Heart left ventricle (tissue), 16 donors: ENCODE data around the gene DOCK2. TPM values are rescaled to one million over a fixed set of nuclear protein-coding genes. Genes with fewer than 3 reads are reported as not detected.

Experiments used
- ATAC-seq, 4 donors: fragments of 200-7000 bp; cut with Tn5 transposase; one replicate each; pipeline ENCODE4 v1.9.1; 2020 to 2022; ENCODE audit warnings: moderate library complexity in 4 of 4, mild to moderate bottlenecking in 3 of 4, moderate number of reproducible peaks in 1 of 4
- DNase-seq, 5 donors: peaks; one replicate each; pipeline ENCODE4 v3.0.0-alpha.2; 2020
- H3K27ac ChIP-seq, 12 donors: fragments of 200-600 bp; sonication (generic) in 4 of 12; one replicate each; pipeline versions ENCODE4 v1.5.0 to v1.8.0; 2016 to 2022; ENCODE audit warnings: mild to moderate bottlenecking in 2 of 12
- H3K27me3 ChIP-seq, 9 donors: fragments of 200-600 bp; sonication (generic) in 2 of 9; one replicate each; pipeline versions ENCODE4 v1.5.1 to v1.8.0; 2016 to 2022; ENCODE audit warnings: mild to moderate bottlenecking in 3 of 9
- H3K36me3 ChIP-seq, 9 donors: fragments of 200-600 bp; sonication (generic) in 2 of 9; one replicate each; pipeline versions ENCODE4 v1.5.0 to v1.8.0; 2018 to 2022; ENCODE audit warnings: mild to moderate bottlenecking in 2 of 9
- H3K4me1 ChIP-seq, 12 donors: fragments of 200-600 bp; sonication (generic) in 4 of 12; one replicate each; pipeline versions ENCODE4 v1.5.0 to v1.8.0; 2016 to 2022; ENCODE audit warnings: mild to moderate bottlenecking in 3 of 12
- H3K4me3 ChIP-seq, 12 donors: fragments of 200-600 bp; sonication (generic) in 4 of 12; one replicate each; pipeline versions ENCODE4 v1.5.0 to v1.8.0; 2017 to 2022; ENCODE audit warnings: mild to moderate bottlenecking in 9 of 12, moderate library complexity in 4 of 12
- H3K9me3 ChIP-seq, 12 donors: fragments of 200-600 bp; sonication (generic) in 4 of 12; one replicate each; pipeline versions ENCODE4 v1.5.0 to v1.8.0; 2016 to 2022; ENCODE audit warnings: mild to moderate bottlenecking in 1 of 12
- POLR2A ChIP-seq, 2 donors: fragments of 450-650 bp; IDR thresholded peaks; one replicate each; pipeline ENCODE4 v1.6.1; 2017; ENCODE audit warnings: antibody characterized with exemption in 2 of 2, mild to moderate bottlenecking in 2 of 2, moderate library complexity in 2 of 2
- WGBS, 4 donors: extraction: QIAGEN DNeasy Blood & Tissue Kit in 2 of 4; methylation state at CpG; one replicate each; pipeline versions ENCODE4 v1.1.5 to v1.1.7; 2013 to 2018; 5-methylcytosine and 5-hydroxymethylcytosine counted together
- intact Hi-C, 10 donors: fragments of 100-400 bp; cut with DNase I; formaldehyde crosslinking; loops; one replicate each; pipeline versions ENCODE4 v1.11.1 to v1.14.2; 2022
- polyA plus RNA-seq, 2 donors: library from polyadenylated mRNA; stranded (reverse); fragments of 200-250 nt; gene quantifications; one replicate each; pipeline ENCODE4 v1.2.3, GENCODE V29; 2013
- total RNA-seq, 9 donors: library from RNA; depleted of rRNA in 2 of 9; stranded (reverse); fragments of >200 nt in 2 of 9; fragmentation: NEBNext Ultra II Directional in 3 of 9; extraction: Animal tissue kit (Norgen Biotek cat#: 25700) in 3 of 9; gene quantifications; one replicate each; pipeline versions ENCODE4 v1.1.0 to v1.2.4, GENCODE V29; 2016 to 2023
- TF ChIP-seq, protein P1 (sequence below), 12 donors: fragments of 200-600 bp; sonication (generic) in 4 of 12; IDR thresholded peaks; one replicate each; pipeline versions ENCODE4 v1.5.0 to v1.8.0; 2018 to 2022; ENCODE audit warnings: antibody characterized with exemption in 12 of 12, mild to moderate bottlenecking in 5 of 12
- donor health status: ischemic (EF 13 %, LVEDD 7.1; RV severe dilation, severe dysfunction).
- donor health status: healthy with polysubstance abuse.
- donor health status: DM: no; HTN: yes; CAD: no.
- donor health status: DM: no; HTN: no; CAD: no.
- donor health status: ischemic (EF 25% LVEDD 6.9; RV normal size, moderate dysfunction).
- donor health status: ischemic (EF 25% LVEDD 5.7; RV mildly dilated, moderate dysfunction).
- donor health status: healthy.
- donor health status: DM: yes; HTN: yes; CAD: no.
- donor health status: ischemic (EF 35%, LVEDD 5.7; RV mildly dilated, moderate dysfunction).
- donor health status: nonischemic (EF 11% LVEDD 7.7; RV severe dilation, severe dysfunction).
- donor health status: DM: yes; HTN: yes; CAD: no.
- donor health status: PGD.
- donor health status: ischemic (EF 29% LVEDD 5.4; RV normal size, mild dysfunction).
- donor health status: nonischemic (EF 23%, LVEDD 6.1; RV moderate dilation, normal function).

Gene DOCK2
- total and polyA plus RNA-seq, 11 donors = 0.80 to 59.5 (median 4.6) TPM

DNA sequence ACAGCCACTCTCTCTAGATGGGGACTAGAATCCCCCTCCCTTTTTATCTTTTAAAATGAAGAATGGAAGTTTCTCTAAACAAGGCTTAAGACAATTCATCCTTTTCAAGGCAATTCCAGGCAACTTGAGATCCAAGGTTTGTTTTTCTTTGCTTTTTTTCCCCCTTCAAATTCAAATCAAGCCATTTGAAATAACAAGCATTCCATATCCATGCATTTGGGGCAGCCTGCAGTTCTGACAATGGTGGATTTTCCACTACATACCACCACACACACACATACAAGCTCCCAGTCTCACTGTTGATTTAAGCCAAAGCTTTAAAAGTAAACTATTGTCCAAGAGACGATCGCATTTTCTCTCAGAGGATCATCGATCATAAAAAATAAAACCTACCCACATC is 342.8 kb downstream of the DOCK2 start:
- no peak for ATAC-seq
- H3K27me3 ChIP-seq = peaks cover 0 to 39% (median 2%) of the 10 kb centered on the region in 9 donors
- H3K4me3 ChIP-seq = peak overlapping the region in 8 of 12 donors; percentile 4 to 37 (median 24)
- intact Hi-C loops = loop anchor here (1.0 to 5.0 kb wide), 3 partner anchors 278 to 279 kb away; no protein-coding TSS in a partner anchor
- 10 to 27% (median 20%) methylated on average over 3 of the region's 3 CpGs for WGBS, 4 donors
- no peak for DNase-seq
- H3K9me3 ChIP-seq = no peaks in the 10 kb centered on the region
- H3K4me1 ChIP-seq = peaks cover 0 to 12% (median 0%) of the 10 kb centered on the region in 12 donors
- TF ChIP-seq POLR2A (IDR thresholded peaks at IDR 0.05) = no peak
- TF ChIP-seq, protein P1, sequence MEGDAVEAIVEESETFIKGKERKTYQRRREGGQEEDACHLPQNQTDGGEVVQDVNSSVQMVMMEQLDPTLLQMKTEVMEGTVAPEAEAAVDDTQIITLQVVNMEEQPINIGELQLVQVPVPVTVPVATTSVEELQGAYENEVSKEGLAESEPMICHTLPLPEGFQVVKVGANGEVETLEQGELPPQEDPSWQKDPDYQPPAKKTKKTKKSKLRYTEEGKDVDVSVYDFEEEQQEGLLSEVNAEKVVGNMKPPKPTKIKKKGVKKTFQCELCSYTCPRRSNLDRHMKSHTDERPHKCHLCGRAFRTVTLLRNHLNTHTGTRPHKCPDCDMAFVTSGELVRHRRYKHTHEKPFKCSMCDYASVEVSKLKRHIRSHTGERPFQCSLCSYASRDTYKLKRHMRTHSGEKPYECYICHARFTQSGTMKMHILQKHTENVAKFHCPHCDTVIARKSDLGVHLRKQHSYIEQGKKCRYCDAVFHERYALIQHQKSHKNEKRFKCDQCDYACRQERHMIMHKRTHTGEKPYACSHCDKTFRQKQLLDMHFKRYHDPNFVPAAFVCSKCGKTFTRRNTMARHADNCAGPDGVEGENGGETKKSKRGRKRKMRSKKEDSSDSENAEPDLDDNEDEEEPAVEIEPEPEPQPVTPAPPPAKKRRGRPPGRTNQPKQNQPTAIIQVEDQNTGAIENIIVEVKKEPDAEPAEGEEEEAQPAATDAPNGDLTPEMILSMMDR (IDR thresholded peaks at IDR 0.05) = no peak
- H3K27ac ChIP-seq = no peak overlapping the region
- peaks cover 0 to 22% (median 0%) of the 10 kb centered on the region in 9 donors for H3K36me3 ChIP-seq

DNA sequence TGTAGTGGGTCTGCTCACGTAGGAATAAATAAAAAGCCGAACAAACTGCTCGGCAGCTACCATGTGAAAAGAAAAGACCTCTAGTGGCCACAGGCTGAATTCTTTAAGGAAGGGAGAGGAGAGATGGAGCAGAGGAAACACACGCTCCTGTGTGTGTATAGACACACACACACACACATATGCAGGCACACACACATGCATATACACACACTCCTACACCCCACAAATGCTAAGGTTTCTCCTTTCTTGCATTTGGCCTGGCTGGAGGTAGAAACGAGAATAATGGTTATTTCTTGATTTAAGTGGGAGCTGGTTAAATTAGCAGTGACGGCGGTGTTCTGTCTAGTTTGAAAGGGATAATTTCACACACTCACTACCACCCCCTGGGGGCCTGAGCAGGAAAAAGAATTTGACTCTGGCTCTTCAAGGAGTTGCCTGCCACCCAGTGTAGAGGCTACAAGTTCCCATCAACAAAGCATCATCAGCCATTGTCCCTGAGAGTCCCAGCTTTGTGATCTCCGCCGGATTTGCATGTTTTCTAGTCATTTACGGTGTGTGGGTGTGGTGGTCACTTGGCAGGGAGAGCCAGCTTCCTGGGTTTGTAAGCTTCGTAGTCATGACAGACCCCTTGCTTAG is 343.5 kb downstream of the DOCK2 start, which contains the start of gene INSYN2B:
Gene INSYN2B (minus strand): TSS at position 78 of the 636 bp plus-strand sequence. CDS start 96,597 bp downstream, outside the sequence.
- ATAC-seq = peak; percentile 69 to 89 (median 81)
- 5 to 14% (median 8%) methylated on average over 11 of the region's 11 CpGs for WGBS, 4 donors
- H3K27me3 ChIP-seq = peaks cover 0 to 40% (median 2%) of the 10 kb centered on the region in 9 donors
- intact Hi-C loops = loop anchor here (1.0 to 5.0 kb wide), 3 partner anchors 278 to 280 kb away; no protein-coding TSS in a partner anchor
- H3K4me3 ChIP-seq = peak within 1 kb of the TSS in 9 of 12 donors; percentile 2 to 37 (median 24)
- TF ChIP-seq, protein P1 (IDR thresholded peaks at IDR 0.05) = peak; percentile 40 to 62 (median 56)
- TF ChIP-seq POLR2A (IDR thresholded peaks at IDR 0.05) = no peak
- no peak within 1 kb of the TSS for H3K27ac ChIP-seq
- DNase-seq = peak in 4 of 5 donors; percentile 37 to 58 (median 54)
- no peaks in the 10 kb centered on the region for H3K9me3 ChIP-seq
- peaks cover 0 to 26% (median 0%) of the 10 kb centered on the region in 9 donors for H3K36me3 ChIP-seq
- peaks cover 0 to 12% (median 0%) of the 10 kb centered on the region in 12 donors for H3K4me1 ChIP-seq

DNA sequence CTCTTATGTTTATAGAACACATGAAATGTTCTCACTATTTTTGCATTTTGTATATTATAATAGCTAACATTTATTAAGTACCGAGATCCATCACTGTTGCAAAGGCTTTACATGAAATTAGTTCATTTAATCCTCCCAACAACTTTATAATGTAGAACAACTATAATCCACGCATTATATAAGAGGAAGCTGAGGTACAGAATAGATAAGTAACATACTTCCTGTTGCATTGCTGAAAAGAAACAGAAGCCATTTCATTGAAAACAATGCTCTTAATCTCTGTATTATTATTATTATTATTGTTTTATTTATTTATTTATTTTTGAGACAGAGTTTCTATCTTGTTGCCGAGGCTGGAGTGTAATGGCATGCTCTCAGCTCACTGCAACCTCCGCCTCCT is 351.1 kb downstream of the DOCK2 start:
- Histone ChIP-seq H3K9me3 (no peaks in the 10 kb centered on the region), H3K4me3 (no peak overlapping the region), H3K4me1 (peaks cover 0 to 2% (median 0%) of the 10 kb centered on the region in 12 donors), H3K27ac (no peak overlapping the region), H3K27me3 (peaks cover 0 to 40% (median 0%) of the 10 kb centered on the region in 9 donors), H3K36me3 (peaks cover 0 to 69% (median 0%) of the 10 kb centered on the region in 9 donors)
- ATAC-seq = no peak
- TF ChIP-seq, protein P1 (IDR thresholded peaks at IDR 0.05) = no peak
- TF ChIP-seq POLR2A (IDR thresholded peaks at IDR 0.05) = no peak
- WGBS, 4 donors = 76 to 81% (median 80%) methylated on average over 4 of the region's 4 CpGs
- intact Hi-C loops = no loop called here
- no peak for DNase-seq

DNA sequence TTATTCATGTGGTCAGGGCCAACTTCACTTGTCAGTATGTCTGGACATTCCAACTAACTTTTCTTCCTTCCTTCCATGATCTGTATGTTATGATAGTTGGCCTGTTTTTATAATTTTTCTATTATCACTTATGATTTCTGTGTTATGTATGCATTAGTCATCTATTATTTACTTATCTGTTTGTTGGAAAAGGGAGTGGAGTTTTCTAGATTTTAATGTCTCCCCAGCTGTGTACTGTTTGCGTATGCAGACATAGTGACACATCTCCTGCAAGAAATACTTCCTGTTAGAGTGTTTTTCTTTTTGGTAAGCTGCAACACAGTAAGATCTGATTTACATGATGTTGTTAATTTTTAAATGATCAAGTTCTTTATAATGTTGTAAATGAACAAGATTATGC is 351.9 kb downstream of the DOCK2 start:
- no peak for TF ChIP-seq POLR2A (IDR thresholded peaks at IDR 0.05)
- TF ChIP-seq, protein P1 (IDR thresholded peaks at IDR 0.05) = no peak
- WGBS, 4 donors = 82 to 92% (median 87%) methylated on average over 1 of the region's 1 CpG
- peaks cover 0 to 65% (median 0%) of the 10 kb centered on the region in 9 donors for H3K36me3 ChIP-seq
- no peak overlapping the region for H3K27ac ChIP-seq
- no peaks in the 10 kb centered on the region for H3K9me3 ChIP-seq
- DNase-seq = no peak
- no peak for ATAC-seq
- H3K27me3 ChIP-seq = peaks cover 0 to 33% (median 0%) of the 10 kb centered on the region in 9 donors
- H3K4me3 ChIP-seq = no peak overlapping the region
- peaks cover 0 to 2% (median 0%) of the 10 kb centered on the region in 12 donors for H3K4me1 ChIP-seq
- intact Hi-C loops = no loop called here
